GM10266 (cell line): ENCODE results near the gene MAST3.

ENCODE experiments used
- DNase-seq: peaks from one replicate; pipeline ENCODE4 v3.0.0; 2012; ENCODE audit errors: extremely low spot score
- TF ChIP-seq, protein P1 (sequence below): IDR thresholded peaks from 2 replicates; pipeline ENCODE4 v1.5.1; 2012; ENCODE audit warnings: mild to moderate bottlenecking, low read depth; ENCODE audit not compliant: control insufficient read depth, insufficient read depth; ENCODE audit errors: missing control alignments

MAST3 gene

DNA sequence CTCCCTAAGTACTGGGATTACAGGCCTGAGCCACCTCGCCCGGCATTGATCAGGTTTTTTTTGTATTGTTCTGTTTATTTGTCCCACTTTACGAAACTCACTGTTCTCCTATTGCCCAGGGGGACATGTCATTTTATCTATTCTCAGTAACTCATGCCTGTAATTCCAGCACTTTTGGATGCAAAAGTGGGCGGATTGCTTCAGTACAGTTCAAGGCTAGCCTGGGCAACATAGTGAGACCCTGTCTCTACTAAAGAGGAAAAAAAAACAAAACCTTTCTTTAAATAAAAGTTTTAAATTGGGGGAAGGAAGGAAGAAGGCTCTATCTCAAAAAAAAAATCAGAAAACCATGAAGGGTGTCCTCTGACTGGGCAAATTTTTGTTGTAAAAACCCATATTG lies 92.7 kb downstream of the MAST3 start:
- no peak for DNase-seq
- TF ChIP-seq, protein P1, sequence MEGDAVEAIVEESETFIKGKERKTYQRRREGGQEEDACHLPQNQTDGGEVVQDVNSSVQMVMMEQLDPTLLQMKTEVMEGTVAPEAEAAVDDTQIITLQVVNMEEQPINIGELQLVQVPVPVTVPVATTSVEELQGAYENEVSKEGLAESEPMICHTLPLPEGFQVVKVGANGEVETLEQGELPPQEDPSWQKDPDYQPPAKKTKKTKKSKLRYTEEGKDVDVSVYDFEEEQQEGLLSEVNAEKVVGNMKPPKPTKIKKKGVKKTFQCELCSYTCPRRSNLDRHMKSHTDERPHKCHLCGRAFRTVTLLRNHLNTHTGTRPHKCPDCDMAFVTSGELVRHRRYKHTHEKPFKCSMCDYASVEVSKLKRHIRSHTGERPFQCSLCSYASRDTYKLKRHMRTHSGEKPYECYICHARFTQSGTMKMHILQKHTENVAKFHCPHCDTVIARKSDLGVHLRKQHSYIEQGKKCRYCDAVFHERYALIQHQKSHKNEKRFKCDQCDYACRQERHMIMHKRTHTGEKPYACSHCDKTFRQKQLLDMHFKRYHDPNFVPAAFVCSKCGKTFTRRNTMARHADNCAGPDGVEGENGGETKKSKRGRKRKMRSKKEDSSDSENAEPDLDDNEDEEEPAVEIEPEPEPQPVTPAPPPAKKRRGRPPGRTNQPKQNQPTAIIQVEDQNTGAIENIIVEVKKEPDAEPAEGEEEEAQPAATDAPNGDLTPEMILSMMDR, result no peak

DNA sequence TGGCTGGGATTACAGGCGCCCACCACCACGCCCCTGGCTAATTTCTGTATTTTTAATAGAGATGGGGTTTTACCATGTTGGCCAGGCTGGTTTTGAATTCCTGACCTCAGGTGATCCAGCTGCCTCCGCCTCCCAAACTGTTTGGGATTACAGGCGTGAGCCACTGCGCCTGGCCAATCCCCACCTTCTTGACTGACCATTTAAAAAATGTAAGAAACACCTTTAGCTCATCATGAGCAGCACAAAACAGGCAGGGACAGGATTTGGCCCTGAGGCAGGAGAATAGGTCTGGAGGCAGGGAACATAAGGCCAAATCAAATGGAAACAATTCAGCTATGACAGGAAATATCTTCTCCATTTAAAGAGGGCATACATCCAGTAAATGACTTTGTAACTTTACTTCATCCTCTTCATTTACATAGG lies 94.1 kb downstream of the MAST3 start:
- TF ChIP-seq, protein P1, result no peak
- no peak for DNase-seq

DNA sequence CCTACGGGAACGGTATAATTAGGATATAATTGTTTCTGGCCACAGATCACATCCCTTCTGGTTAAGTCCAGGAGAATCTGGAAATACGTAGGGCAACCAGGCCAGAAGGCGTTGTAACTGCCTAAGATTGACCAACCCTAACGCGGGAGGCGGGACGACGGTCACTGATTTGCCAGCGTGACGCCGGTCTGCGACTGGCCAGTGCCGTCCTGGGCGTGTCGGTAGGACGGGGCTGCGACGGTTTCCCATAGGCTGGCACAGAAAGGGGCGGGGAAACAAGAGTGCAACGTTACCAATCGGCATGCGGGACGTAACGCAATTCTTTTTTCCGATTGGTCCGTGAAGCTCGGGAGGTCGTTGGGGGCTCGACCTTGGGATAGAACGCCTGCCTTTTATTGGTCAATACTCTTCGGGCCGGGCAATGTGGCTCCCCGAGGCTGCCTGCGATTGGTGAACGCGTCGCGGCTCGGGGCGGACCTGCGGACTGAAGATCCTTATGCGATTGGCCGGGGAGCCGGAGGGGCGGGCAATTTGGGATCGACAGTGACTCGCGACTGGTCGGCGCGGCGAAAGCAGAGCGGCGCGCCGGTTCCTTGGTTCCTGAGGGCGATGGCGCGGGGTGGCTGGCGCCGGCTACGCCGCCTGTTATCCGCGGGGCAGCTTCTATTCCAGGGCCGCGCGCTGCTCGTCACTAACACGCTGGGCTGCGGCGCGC lies 95.3 kb downstream of the MAST3 start, which contains the start of gene MPV17L2:
TSS of gene MPV17L2 (plus strand) at position 546 of the 715 bp plus-strand sequence. CDS start at position 610, 64 bp downstream.
- peak; percentile 95 for DNase-seq
- TF ChIP-seq, protein P1, result no peak

DNA sequence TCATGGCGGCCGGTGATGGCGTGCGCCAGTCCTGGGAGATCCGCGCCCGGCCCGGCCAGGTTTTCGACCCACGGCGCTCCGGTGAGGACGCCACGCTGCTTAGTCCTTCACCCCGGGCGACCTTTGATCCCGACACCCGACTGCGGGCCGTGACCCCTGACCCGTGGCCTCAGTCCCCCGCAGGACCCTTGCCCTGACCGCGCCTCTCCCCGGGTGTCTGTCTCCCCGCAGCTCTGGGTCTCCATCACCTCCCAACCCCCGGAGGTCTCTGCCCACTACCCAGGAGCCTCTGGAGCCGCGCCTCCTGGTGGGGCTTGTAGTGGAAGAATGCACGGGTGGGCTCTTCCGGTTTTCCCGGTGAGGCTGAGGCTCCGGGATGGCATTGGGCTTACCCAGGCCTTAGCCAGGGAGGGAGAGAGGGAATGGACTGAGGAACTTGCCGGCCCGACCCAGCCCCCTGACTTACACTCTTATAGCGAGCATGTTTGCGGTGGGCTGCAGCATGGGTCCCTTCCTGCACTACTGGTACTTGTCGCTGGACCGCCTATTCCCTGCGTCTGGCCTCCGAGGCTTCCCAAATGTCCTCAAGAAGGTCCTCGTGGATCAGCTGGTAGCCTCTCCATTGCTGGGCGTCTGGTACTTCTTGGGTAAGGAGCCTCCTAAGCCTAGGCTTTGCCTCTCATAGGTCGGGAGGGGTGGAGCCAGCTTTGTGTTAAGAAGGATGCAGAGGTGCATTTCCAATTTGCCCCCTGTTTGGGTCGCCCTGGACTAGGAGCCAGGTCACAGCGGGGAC lies 96.0 kb downstream of the MAST3 start:
- TF ChIP-seq, protein P1, result no peak
- DNase-seq, result no peak

DNA sequence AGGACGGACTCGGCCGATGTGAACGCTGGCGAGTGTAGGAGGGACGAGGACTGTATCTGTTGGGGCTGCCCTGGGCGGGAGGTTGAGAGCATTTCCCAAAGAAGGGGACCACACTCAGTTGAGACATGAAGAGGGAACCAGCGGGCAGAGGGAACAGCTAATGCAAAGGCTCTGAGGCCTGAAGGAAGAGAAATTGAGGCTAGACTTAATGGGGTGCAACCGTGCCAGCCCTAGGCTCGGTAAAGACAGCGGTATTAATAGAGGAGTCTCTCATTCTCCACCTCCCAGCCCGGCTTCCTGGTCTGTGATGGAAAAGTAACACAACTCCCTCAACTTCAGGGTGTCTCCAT lies 96.6 kb downstream of the MAST3 start:
- TF ChIP-seq, protein P1, result no peak
- DNase-seq, result no peak

DNA sequence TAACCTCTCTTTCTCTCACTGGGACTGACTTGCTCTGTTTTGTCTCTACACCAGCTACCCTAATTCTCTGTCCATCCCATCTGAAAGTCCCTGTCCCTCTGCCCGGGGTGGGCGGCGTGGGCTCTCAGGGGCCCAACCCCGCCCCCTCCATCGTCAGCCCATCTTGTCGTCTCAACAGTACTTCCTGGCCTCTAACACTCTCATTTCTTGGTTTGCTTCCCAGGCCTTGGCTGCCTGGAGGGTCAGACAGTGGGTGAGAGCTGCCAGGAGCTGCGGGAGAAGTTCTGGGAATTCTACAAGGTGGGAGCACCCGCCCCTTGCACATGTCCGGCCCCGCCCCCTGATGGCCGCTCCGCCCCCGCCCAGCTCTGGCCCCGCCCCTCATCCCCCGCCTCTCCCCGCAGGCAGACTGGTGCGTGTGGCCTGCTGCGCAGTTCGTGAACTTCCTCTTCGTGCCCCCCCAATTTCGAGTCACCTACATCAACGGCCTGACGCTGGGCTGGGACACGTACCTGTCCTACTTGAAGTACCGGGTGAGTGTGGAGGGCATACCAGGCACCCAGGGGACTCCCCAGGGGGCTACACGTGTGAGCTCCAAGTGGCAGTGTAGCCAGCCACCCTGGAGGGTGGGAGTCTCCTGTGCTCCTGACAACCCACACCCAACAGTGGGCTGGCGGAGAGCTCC lies 97.1 kb downstream of the MAST3 start:
- TF ChIP-seq, protein P1, result no peak

DNA sequence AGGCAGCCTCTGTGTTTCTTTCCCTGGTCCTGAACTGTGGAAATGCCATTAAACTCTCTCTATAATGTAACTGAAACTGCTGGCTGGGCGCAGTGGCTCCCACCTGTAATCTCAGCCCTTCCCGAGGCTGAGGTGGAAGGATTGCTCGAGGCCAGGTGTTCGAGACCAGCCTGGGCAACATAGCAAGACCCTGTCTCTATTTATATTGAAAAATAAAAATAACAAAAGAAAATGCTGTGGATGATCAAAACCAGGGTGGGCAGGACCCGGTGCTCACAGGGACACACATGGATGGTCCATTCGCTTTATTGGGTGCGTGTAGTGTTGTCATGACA lies 98.9 kb downstream of the MAST3 start:
- no peak for DNase-seq
- TF ChIP-seq, protein P1, result no peak

More for the DNA sequence above, 97.1 kb downstream of the MAST3 start:
- DNase-seq, result no peak
